Natural killer cell (primary cell): ENCODE results near the gene INO80C. TPM values are rescaled to one million over a fixed set of nuclear protein-coding genes. Genes with fewer than 3 reads are reported as not detected.
"Not testable (repeated sequence)": the region's sequence is repeated elsewhere in the genome, so short reads cannot be mapped to it uniquely, and the experiment has no call there.

Source experiments
- ATAC-seq, 3 donors: fragments of 150-1000 bp in 2 of 3; fragments of 200-7000 bp in 1 of 3; cut with Tn5 transposase; 1 replicate in 1 of 3; 2 replicates in 2 of 3; pipeline ENCODE4 v1.10.0; 2021; ENCODE audit warnings: mild to moderate bottlenecking in 2 of 3, moderate library complexity in 2 of 3
- DNase-seq, 2 donors: peaks; one replicate each; pipeline versions ENCODE4 v3.0.0 to v3.0.0-alpha.2; 2013 to 2021; ENCODE audit warnings: mixed read lengths in 1 of 2
- H3K27ac ChIP-seq: one replicate; pipeline ENCODE4 v1.5.1; 2013; ENCODE audit warnings: mild to moderate bottlenecking, low read length
- H3K27me3 ChIP-seq: one replicate; pipeline ENCODE4 v1.6.1; 2013; ENCODE audit warnings: low read length; ENCODE audit not compliant: control insufficient read depth, insufficient read depth
- H3K36me3 ChIP-seq: one replicate; pipeline ENCODE4 v1.6.1; 2013; ENCODE audit warnings: low read length; ENCODE audit not compliant: control insufficient read depth, insufficient read depth
- H3K4me1 ChIP-seq: one replicate; pipeline ENCODE4 v1.6.1; 2013; ENCODE audit warnings: low read length; ENCODE audit not compliant: control insufficient read depth, insufficient read depth
- H3K4me3 ChIP-seq: one replicate; pipeline ENCODE4 v1.5.1; 2013; ENCODE audit warnings: low read length
- H3K9me3 ChIP-seq: one replicate; pipeline ENCODE4 v1.6.1; 2013; ENCODE audit warnings: low read length; ENCODE audit not compliant: control insufficient read depth, insufficient read depth
- H3K27ac Mint-ChIP-seq, 2 donors: one replicate each; pipeline ENCODE4 v1.8.0; 2022; ENCODE audit warnings: mild to moderate bottlenecking in 2 of 2, mixed read lengths in 2 of 2, moderate library complexity in 1 of 2
- H3K27me3 Mint-ChIP-seq, 2 donors: one replicate each; pipeline ENCODE4 v1.8.0; 2022; ENCODE audit warnings: low read depth in 2 of 2, mixed read lengths in 2 of 2
- H3K36me3 Mint-ChIP-seq: one replicate; pipeline ENCODE4 v1.8.0; 2022; ENCODE audit warnings: mixed read lengths
- H3K4me1 Mint-ChIP-seq, 2 donors: one replicate each; pipeline ENCODE4 v1.8.0; 2022; ENCODE audit warnings: mixed read lengths in 2 of 2
- H3K4me3 Mint-ChIP-seq: one replicate; pipeline ENCODE4 v1.8.0; 2022; ENCODE audit warnings: mild to moderate bottlenecking, moderate library complexity, mixed read lengths
- H3K9me3 Mint-ChIP-seq, 2 donors: one replicate each; pipeline ENCODE4 v1.8.0; 2022; ENCODE audit warnings: mixed read lengths in 2 of 2
- WGBS: methylation state at CpG from one replicate; pipeline ENCODE4 v1.1.7; 2013; ENCODE audit warnings: missing lambda C conversion rate; ENCODE audit not compliant: insufficient coverage; 5-methylcytosine and 5-hydroxymethylcytosine counted together
- intact Hi-C: fragments of 100-400 bp; cut with micrococcal nuclease; formaldehyde crosslinking; loops from one replicate; pipeline ENCODE4 v1.14.2; 2022
- total RNA-seq, 4 donors: library from RNA; stranded (reverse); fragments of 120-200 nt in 1 of 4; gene quantifications; one replicate each; pipeline versions ENCODE4 v1.2.3 to v1.2.4, GENCODE V29; 2013 to 2022
- TF ChIP-seq, protein P1 (sequence below): fragments of 200-600 bp; IDR thresholded peaks from one replicate; pipeline ENCODE4 v1.8.0; 2022; ENCODE audit warnings: antibody characterized with exemption

Gene INO80C
- total RNA-seq, 3 donors from 2014 or later (not counting 1 experiment from before 2014, with no cell fraction given) = 17.6 to 19.5 (median 19.2) TPM

DNA sequence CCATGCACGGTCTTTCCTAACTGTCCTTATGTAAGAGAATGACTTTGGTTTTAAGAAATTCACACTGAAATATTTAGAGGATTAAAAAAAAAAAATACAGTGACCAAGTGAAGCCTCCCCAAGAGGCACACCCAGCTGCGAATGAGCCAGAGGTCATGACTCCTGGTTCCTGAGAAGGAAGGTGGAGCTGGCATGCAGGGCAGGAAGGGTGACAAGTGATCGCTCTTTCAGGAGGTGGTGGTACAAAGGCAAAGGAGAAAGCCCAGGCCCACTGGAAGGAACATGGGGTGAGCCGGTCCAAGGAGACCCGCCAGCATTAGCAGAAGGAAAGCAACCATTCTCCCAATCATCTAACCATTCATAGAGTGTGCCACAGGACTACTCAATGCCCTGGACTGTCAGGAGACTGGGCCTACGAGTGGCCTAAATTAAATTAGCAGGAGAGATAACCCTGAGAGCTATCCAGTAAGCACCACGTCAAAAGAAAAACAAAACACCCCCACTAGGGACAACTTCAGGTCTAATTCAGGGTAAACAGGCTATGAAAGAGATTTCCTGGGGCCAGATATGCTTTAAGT, 7.8 kb downstream of the INO80C start:
- intact Hi-C loops = loop anchor here (10.0 kb wide), 1 partner anchor 245 kb away; the partner anchor contains the start of gene ZNF397
- no peak for DNase-seq
- H3K27ac Mint-ChIP-seq = no peak overlapping the region

DNA sequence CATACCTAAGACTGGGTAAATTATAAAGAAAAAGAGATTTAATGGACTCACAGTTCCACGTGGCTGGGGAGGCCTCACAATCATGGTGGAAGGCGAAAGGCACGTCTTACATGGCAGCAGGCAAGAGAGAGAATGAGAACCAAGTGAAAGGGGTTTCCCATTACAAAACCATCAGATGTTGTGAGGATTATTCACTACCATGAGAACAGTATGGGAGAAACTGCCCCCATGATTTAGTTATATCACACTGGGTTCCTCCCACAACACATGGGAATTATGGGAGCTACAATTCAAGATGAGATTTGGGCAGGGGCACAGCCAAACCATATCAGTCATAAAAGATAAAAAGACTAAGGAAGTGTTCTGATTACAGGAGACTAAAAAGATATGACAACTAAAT, 8.5 kb downstream of the INO80C start:
- H3K4me1 Mint-ChIP-seq, H3K27me3 ChIP-seq, H3K27ac ChIP-seq, H3K4me3 Mint-ChIP-seq, H3K9me3 Mint-ChIP-seq, H3K9me3 ChIP-seq, intact Hi-C loops, H3K36me3 Mint-ChIP-seq, H3K4me3 ChIP-seq, H3K36me3 ChIP-seq, H3K27me3 Mint-ChIP-seq, H3K27ac Mint-ChIP-seq, ATAC-seq, H3K4me1 ChIP-seq, DNase-seq: not testable (repeated sequence)
- 98% methylated on average over 3 of the region's 3 CpGs for WGBS

More for the DNA sequence above, 7.8 kb downstream of the INO80C start:
- no peak for ATAC-seq
- TF ChIP-seq, protein P1, sequence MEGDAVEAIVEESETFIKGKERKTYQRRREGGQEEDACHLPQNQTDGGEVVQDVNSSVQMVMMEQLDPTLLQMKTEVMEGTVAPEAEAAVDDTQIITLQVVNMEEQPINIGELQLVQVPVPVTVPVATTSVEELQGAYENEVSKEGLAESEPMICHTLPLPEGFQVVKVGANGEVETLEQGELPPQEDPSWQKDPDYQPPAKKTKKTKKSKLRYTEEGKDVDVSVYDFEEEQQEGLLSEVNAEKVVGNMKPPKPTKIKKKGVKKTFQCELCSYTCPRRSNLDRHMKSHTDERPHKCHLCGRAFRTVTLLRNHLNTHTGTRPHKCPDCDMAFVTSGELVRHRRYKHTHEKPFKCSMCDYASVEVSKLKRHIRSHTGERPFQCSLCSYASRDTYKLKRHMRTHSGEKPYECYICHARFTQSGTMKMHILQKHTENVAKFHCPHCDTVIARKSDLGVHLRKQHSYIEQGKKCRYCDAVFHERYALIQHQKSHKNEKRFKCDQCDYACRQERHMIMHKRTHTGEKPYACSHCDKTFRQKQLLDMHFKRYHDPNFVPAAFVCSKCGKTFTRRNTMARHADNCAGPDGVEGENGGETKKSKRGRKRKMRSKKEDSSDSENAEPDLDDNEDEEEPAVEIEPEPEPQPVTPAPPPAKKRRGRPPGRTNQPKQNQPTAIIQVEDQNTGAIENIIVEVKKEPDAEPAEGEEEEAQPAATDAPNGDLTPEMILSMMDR = no peak
- no peaks in the 10 kb centered on the region for H3K27me3 Mint-ChIP-seq
- Histone ChIP-seq H3K4me1 (no peaks in the 10 kb centered on the region), H3K36me3 (no peaks in the 10 kb centered on the region), H3K27me3 (no peaks in the 10 kb centered on the region), H3K27ac (no peak overlapping the region), H3K9me3 (no peaks in the 10 kb centered on the region), H3K4me3 (no peak overlapping the region)
- H3K9me3 Mint-ChIP-seq = no peaks in the 10 kb centered on the region
- no peaks in the 10 kb centered on the region for H3K36me3 Mint-ChIP-seq
- no peaks in the 10 kb centered on the region for H3K4me1 Mint-ChIP-seq
- no peak overlapping the region for H3K4me3 Mint-ChIP-seq
- WGBS = 96% methylated on average over 6 of the region's 7 CpGs

DNA sequence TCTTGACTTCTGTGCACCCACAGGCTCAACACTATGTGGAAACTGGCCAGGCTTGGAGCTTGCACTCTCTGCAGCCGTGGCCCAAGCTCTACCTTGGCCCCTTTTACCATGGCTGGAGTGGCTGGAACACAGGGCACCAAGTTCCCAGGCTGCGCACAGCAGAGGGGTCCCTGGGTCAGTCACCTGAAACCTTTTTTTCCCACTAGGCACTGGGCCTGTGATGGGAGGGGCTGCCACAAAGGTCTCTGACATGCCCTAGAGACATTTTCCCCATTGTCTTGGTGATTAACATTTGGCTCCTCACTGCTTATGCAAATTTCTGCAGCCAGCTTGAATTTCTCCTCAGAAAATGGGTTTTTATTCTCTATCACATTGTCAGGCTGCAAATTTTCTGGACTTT, 9.4 kb downstream of the INO80C start:
- H3K27me3 Mint-ChIP-seq, DNase-seq, H3K4me3 ChIP-seq, H3K9me3 Mint-ChIP-seq, intact Hi-C loops, H3K27me3 ChIP-seq, H3K36me3 ChIP-seq, H3K9me3 ChIP-seq, H3K4me3 Mint-ChIP-seq, H3K27ac ChIP-seq, H3K4me1 Mint-ChIP-seq, H3K4me1 ChIP-seq, H3K27ac Mint-ChIP-seq, H3K36me3 Mint-ChIP-seq, ATAC-seq: not testable (repeated sequence)
- WGBS = 92% methylated on average over 2 of the region's 2 CpGs

DNA sequence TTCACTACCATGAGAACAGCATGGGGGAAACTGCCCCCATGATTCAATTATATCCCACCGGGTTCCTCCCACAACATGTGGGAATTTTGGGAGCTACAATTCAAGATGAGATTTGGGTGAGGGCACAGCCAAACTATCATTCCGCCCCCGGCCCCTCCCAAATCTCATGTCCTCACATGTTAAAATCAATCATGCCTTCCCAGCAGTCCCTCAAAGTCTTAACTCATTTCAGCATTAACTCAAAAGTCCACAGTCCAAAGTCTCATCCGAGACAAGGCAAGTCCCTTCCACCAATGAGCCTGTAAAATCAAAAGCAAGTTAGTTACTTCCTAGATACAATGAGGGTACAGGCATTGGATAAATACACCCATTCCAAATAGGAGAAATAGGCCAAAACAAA, 10.2 kb downstream of the INO80C start:
- H3K4me1 ChIP-seq, H3K27me3 ChIP-seq, H3K36me3 ChIP-seq, ATAC-seq, H3K36me3 Mint-ChIP-seq, H3K9me3 ChIP-seq, intact Hi-C loops, DNase-seq, H3K27ac ChIP-seq, H3K4me3 ChIP-seq, H3K9me3 Mint-ChIP-seq, H3K4me3 Mint-ChIP-seq, H3K4me1 Mint-ChIP-seq, H3K27me3 Mint-ChIP-seq, H3K27ac Mint-ChIP-seq: not testable (repeated sequence)
- 95% methylated on average over 4 of the region's 4 CpGs for WGBS

DNA sequence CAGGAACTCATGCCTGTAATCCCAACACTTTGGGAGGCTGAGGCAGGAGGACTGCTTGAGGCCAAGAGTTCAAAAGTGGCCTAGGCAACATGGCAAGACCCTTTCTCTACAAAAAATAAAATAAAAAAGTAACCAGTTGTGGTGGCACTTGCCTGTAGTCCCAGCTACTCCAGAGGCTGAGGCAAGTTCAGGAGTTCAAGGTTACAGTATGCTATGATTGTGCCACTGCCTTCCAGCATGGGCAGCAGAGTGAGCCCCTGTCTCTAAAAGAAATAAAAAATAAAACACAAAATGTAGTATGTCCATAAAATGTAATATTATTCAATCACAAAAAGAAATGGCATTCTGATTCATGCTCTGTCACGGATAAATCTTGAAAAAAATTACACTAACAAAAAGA, 11.9 kb downstream of the INO80C start:
- no peaks in the 10 kb centered on the region for H3K27me3 Mint-ChIP-seq
- WGBS = no CpG with 5 or more reads among the region's 1 CpG

More for the DNA sequence above, 11.9 kb downstream of the INO80C start:
- intact Hi-C loops = no loop called here
- Histone ChIP-seq H3K9me3 (no peaks in the 10 kb centered on the region), H3K36me3 (no peaks in the 10 kb centered on the region), H3K4me3 (no peak overlapping the region), H3K27ac (no peak overlapping the region), H3K27me3 (no peaks in the 10 kb centered on the region), H3K4me1 (no peaks in the 10 kb centered on the region)
- Mint-ChIP-seq H3K27ac (no peak overlapping the region), H3K9me3 (no peaks in the 10 kb centered on the region), H3K36me3 (no peaks in the 10 kb centered on the region), H3K4me1 (peaks cover 0 to 3% of the 10 kb centered on the region in 2 donors), H3K4me3 (no peak overlapping the region)
- DNase-seq = no peak
- ATAC-seq = no peak
- TF ChIP-seq, protein P1 = no peak
